ENCODE results near the gene SWSAP1. TPM values are rescaled to one million over a fixed set of nuclear protein-coding genes. Genes with fewer than 3 reads are reported as not detected.

The SWSAP1 gene
- total and polyA plus RNA-seq, 2 of the 8 experiments (the other 6 are each of a cell fraction or from before 2014, with no cell fraction given): 3.1 to 5.2 TPM

- no peak overlapping the region for H3K4ac ChIP-seq (replicated peaks; ENCODE audit: insufficient read length, low read depth, low read length)
- no peak overlapping the region for H2BK20ac ChIP-seq (ENCODE audit: low read length)
- H2BK120ac ChIP-seq (replicated peaks; ENCODE audit: low read depth, low read length): no peak overlapping the region
- H3K4me2 ChIP-seq (ENCODE audit: insufficient read depth in 1 of 2, low read depth in 2 of 2, low read length in 2 of 2): no peak overlapping the region
- no peak overlapping the region for H3K27ac ChIP-seq (ENCODE audit: low read depth, low read length)
- FAIRE-seq (no peak), DNase-seq (ENCODE audit: low read depth in 1 of 2, low spot score in 2 of 2) (no peak)
- H3K56ac ChIP-seq (replicated peaks; ENCODE audit: insufficient read length, low read depth, low read length): no peak overlapping the region
- no peak overlapping the region for H3K4me3 ChIP-seq (ENCODE audit: extremely low read depth in 1 of 4, insufficient read depth in 2 of 4, low read depth in 3 of 4, low read length in 4 of 4)
- no peak overlapping the region for H4K8ac ChIP-seq (ENCODE audit: extremely low read depth, insufficient read depth, low read length)
- H3K4me1 ChIP-seq (replicated peaks in 1 of 4; ENCODE audit: control insufficient read depth in 3 of 4, insufficient read depth in 4 of 4, low read length in 3 of 4): peaks cover 0 to 7% (median 5%) of the 10 kb centered on the region in 4 experiments
- H3K79me1 ChIP-seq (ENCODE audit: low read depth, low read length): no peaks in the 10 kb centered on the region
- H3K36me3 ChIP-seq (ENCODE audit: control insufficient read depth in 2 of 4, insufficient read depth in 4 of 4, low read length in 3 of 4): peaks cover 0 to 3% (median 0%) of the 10 kb centered on the region in 4 experiments; a peak in 1 of 8 replicates
- H3K9ac ChIP-seq (replicated peaks in 1 of 4; ENCODE audit: extremely low read depth in 1 of 4, low read depth in 3 of 4, low read length in 3 of 4): no peak overlapping the region
- no peak overlapping the region for H3K23ac ChIP-seq (ENCODE audit: insufficient read length)
- ChIA-PET POLR2A (ENCODE audit: partially characterized antibody) (interaction anchor here (2.5 kb wide), 1 partner anchor 9 kb away, joined by 12 read pairs; the partner anchor contains the start of gene SWSAP1), CTCF (ENCODE audit: partially characterized antibody) (interaction anchor here (0.8 to 7.0 kb wide), 2 partner anchors 17 to 87 kb away, joined by 3 to 49 read pairs; partner anchors contain the start of gene EPOR)
- TF ChIP-seq HDAC6 (IDR thresholded peaks at IDR 0.05; ENCODE audit: low read depth, low read length) (no peak), BRCA1 (IDR thresholded peaks at IDR 0.05; ENCODE audit: low read depth, low read length) (no peak), KDM1A (IDR thresholded peaks at IDR 0.05; ENCODE audit: borderline replicate concordance, low read length) (no peak)
- no peak overlapping the region for H2AFZ ChIP-seq (ENCODE audit: low read length)
- H4K20me1 ChIP-seq (replicated peaks in 1 of 2; ENCODE audit: control insufficient read depth in 1 of 2, insufficient read depth in 2 of 2, low read length in 2 of 2): peaks cover 0 to 3% of the 10 kb centered on the region in 2 experiments
- H3K79me2 ChIP-seq (ENCODE audit: control insufficient read depth in 1 of 2, insufficient read depth in 2 of 2, low read length in 2 of 2): no peaks in the 10 kb centered on the region
- no peak overlapping the region for H2AK5ac ChIP-seq (ENCODE audit: low read depth, low read length)
- no peak overlapping the region for H4K91ac ChIP-seq (replicated peaks; ENCODE audit: insufficient read length, low read length)
- peaks cover 10% of the 10 kb centered on the region; the same call in 1 of the 2 replicates for H3K23me2 ChIP-seq (ENCODE audit: low read depth, low read length)
- H2BK12ac ChIP-seq (ENCODE audit: low read depth, low read length): no peak overlapping the region
- peaks cover 0 to 4% (median 2%) of the 10 kb centered on the region in 4 experiments; a peak in 3 of 7 replicates for H3K27me3 ChIP-seq (replicated peaks in 1 of 4; ENCODE audit: control insufficient read depth in 3 of 4, extremely low read depth in 1 of 4, insufficient read depth in 3 of 4, low read length in 3 of 4)
- no peak overlapping the region for H3K14ac ChIP-seq (ENCODE audit: insufficient read length)
- H3K18ac ChIP-seq (ENCODE audit: extremely low read depth, low read length): no peak overlapping the region
- WGBS, 2 experiments (ENCODE audit: extremely low coverage in 1 of 2, insufficient coverage in 1 of 2, insufficient read length in 1 of 2, insufficient replicate concordance in 2 of 2, low coverage in 1 of 2, low lambda C conversion rate in 2 of 2, missing lambda C conversion rate in 1 of 2): 92% methylated on average over 7 of the region's 7 CpGs; no CpG with 5 or more reads in 1 of the 2 experiments
- no peak overlapping the region for H2BK15ac ChIP-seq (ENCODE audit: low read length)
- no peaks in the 10 kb centered on the region for H3K9me3 ChIP-seq (ENCODE audit: insufficient read depth in 2 of 2, low read depth in 1 of 2, low read length in 1 of 2)
- no peak overlapping the region for H4K5ac ChIP-seq (ENCODE audit: insufficient read length, low read depth, low read length)
- no peak overlapping the region for H2BK5ac ChIP-seq (ENCODE audit: low read depth, low read length)
Measured at GRCh38 chr19:11365557-11366117, 8.8 kb upstream of the SWSAP1 start.
